Measurements from ENCODE around the gene EMP1.
A peak's percentile ranks its signal among the peaks of the same experiment; 100 is the strongest.

Gene EMP1

DNA sequence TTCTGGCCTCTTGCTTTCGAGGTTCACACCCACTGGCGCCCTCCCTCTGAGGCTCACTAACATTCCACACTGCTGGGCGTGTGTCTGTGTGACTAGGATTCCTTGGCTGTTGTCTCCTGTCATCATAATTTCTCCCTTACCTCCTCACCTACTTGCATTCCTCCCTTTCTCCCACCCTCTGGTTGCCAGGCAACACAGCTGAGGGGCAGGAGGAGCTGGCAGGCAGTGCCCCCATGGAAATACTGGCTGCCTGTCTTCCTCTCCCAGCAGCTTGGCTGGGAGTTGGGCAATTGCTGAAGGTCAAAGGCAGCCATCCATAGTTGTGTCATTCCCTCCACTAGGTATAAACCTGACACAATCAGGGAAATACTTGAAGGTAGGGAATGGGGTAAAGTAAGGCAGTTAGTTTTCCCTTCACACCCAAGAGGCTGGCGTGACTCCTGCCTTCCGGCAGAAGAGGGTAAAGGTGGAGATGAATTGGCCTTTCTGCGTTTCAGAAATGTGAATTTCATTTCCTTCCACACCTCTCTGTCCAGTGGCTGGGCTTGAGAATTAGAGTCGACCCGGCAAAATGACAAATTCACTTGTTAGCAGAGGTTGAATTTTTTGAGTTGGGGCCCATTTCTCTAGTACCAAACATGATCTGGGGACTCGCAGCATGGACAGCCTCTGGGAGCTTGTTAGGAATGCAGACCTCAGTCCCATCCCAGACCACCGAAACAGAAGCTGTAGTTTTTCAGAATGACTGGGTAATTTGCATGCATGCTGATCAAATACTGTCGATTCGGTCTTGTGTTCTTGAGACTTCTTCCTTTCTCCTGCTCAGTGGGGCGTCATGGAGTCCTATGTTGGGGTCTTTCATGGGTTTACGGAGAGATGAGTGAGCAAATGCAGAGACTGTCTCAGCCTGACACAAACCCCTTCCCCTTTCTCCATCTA lies 24.3 kb upstream of the EMP1 start:
- no peak for DNase-seq (ENCODE audit: low read depth in 2 of 3, low spot score in 1 of 3)

DNA sequence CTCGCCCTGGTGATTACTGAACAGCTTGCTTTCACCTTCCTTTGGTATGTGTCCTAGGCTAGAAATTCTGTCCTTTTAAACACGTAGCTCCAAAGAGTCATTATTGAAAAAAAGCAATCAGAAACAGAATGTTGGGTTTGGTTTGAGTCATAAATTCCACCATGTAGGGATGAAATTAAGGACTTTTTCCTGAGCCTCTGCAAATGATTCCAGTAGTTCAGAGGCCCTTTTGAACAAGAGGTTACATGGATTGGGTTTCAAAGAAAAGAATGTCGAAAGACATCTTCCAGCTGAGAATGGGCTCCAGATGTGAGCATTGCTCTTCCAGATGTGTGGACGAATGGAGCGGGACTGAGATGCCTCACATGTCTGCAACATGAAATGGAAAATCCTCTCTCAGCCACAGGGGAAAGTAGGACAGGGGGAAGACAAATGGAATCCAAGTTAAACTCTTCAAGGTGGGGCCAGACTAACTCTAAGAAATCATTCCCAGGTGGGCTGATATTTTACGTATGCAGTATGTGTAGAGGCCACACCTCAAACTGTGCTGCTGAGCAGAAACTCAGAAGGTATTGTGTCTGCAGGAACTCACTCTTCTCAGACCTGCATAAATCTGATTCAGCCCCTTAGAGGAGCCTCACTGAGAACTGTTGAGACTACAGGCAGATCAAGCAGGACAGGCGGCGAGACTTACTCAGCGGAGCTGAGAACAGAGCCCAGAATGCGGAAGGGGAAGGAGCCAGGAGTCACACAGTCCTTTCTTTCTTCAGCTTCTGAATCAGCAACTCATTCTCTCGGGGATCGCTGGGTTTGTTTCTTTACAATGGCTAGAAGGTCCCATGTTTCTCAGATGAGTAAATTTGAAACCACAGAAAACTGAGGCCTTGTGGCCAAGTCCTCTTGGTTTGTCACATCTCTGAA lies 23.3 kb upstream of the EMP1 start:
- DNase-seq (ENCODE audit: low read depth in 2 of 3, low spot score in 1 of 3), result peak; percentile 26 to 41 (median 34)

DNA sequence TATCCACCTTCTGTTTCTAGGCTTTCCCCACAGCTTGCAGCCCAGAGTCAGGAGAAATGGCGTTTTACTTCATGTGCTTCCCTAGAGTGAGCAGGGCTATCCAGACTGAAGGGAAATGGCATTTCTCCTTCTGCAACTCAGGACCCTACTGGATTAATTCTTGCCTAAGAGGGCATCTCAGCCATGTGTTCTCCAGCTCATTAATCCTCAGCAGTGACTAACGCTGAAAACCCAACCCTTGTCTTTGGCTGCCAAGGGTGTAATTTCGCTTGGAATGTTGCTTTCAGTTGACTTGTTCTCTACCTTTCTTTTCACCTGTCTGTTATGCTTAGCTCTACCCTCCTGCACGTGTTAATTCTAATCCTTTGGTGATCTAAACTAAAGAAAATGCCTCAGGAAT lies 21.0 kb upstream of the EMP1 start:
- no peak for DNase-seq (ENCODE audit: low read depth in 2 of 3, low spot score in 1 of 3)

DNA sequence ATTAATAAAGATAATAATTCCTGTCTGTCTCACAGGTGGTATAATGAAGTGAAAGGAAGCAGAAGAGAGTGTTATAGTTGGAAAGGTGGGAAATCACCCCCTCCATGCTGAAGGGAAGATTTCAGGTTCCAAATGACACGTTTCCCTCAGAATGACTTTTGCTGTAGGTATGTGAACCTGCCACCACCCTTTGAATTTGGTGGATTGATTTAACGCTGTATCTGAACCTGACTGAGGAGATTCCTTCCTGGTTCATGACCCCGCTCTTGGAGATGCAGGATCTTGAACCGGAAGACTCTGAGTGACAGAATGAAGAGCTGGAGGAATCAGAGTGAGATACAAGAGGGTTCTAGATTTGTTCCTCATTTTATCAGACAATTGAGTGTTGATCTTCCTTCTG lies 20.3 kb upstream of the EMP1 start:
- DNase-seq (ENCODE audit: low read depth in 2 of 3, low spot score in 1 of 3), result no peak

DNA sequence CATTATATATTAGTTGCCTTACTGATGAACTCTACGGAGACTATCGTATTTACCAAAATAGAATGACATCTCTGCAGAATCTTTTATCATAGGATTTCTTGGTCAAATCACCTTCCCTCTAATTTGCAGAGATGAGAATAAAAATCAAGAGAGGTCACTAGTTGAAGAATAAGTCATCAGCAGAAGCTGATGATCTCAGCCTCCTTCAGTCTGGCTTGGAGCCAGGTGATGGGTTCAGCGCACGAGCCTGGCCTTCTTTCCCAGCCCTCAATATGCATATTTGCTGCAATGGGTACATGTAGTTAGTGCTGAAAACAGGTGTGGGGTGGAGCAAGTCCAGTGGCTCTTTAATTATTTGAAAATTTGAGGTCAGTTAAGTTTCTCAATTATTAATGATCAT lies 19.2 kb upstream of the EMP1 start:
- DNase-seq (ENCODE audit: low read depth in 2 of 3, low spot score in 1 of 3), result no peak

DNA sequence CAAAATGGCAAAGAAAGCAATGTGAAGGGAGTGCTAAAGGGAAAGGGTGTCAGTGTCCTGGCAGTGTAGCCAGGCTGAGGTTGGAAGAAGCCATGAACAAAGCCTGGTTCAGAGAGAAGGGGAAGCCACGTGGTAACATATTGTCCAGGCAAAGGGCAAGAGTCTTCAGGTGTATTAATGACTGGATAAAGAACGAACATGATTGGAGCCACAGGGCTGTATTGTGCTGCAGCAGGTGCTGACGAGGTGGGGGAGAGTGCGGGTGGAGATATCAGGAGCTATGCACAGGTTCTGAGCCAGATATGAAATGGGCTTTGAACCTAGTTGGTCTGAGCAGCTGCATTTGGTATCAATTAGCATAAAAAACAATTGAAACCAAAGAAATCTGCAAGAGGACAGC lies 18.6 kb upstream of the EMP1 start:
- DNase-seq (ENCODE audit: low read depth in 2 of 3, low spot score in 1 of 3), result no peak

DNA sequence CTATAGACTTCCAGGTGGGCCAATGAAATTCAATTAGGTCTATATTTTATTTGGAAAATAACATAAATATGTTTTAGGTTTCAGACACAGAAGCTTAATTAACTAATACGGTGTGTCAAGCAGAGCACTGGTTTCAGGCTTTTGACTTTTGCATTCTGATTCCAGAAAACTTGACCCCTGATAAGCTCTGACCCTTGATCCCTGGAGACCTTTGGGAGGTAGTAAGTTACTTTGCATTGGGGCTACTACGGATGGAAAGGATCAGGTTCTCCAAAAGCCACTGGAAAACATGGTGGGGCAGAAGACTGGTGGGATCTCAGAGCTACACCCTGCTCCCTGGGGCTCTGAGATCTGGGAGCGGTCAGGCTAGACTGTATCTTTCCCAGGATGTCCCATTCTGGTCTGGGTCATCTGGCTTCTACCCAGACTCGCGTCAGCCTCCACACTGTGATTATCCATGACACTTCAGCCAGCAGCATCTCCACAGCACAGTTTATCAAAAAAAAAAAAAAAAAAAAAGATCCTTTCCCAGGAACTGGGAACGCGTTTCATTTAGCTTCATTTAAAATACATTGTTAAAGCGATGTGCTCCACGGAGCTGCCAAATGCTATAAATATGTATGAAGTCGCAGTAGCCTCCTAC lies 17.8 kb upstream of the EMP1 start:
- DNase-seq (ENCODE audit: low read depth in 2 of 3, low spot score in 1 of 3), result no peak

DNA sequence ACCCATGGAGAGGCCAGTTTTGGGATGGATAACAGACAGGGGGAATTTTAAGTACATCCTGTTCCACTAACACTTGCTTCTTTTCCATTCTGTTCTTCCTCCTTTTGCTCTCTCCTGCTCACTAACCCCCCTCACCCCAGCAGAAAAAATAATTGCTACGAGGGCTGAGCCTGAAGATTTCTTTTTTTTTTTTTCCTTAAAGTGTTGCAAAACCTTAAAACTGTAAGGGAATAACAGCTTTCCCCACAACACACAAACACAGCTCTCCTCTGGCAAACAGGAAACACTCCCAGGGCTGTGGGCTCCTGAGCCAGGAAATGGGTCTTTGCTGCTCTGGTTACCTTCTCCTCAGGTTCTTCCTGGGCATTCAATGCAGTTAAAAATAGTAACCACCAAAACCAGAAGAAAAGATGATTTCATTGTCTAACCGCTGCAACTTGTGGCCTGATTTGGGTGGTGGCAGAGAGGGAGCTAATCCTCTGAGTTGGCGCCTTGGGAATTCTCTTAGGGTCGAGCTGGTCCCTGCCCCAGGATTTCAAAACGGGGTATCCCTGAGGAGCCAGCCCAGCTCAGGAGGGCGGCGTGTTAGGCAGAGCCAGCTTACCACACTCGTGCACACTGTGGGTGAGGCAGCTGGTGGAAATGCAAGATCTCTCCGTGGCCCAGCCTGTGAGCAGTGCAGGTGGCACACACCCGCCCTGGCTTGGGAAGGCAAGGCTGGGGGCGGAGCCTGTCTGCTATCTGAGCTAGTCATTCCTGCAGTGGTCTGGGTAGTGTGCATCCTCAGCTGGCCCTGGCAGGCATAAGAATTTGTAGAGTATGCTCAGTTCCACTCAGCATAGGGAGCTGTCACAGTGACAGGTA lies 17.1 kb upstream of the EMP1 start:
- peak; percentile 46 to 51 (median 49) for DNase-seq (ENCODE audit: low read depth in 2 of 3, low spot score in 1 of 3)

DNA sequence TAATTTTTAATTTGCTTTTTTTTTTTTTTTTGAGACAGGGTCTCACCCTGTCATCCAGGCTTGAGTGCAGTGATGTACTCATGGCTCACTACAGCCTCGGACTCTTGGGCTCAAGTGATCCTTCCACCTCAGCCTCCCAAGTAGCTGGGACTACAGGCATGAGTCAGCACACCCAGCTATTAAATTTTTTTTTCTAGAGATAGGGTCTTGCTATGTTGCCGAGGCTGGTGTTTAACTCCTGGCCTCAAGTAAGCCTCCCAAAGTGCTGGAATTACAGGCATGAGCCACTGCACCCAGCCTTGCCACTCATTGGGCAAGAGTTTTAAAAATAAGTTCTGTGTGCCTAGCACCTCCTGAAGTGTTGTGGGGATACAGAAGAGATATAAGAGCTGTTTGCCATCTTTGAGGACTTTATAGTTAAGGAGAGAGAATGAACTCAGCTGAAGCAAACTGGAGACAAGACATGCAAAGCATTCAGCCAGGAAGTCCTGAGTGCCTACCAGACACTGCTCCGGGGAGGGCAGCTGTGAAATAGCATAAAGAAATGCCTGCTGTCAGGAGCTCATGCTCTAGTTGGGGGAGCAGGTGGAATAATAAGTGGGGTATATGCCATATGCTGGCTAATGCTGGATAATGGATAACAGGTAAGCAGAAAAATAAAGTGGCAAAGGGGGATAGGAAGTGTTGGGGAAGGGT lies 15.0 kb upstream of the EMP1 start:
- DNase-seq (ENCODE audit: low read depth in 2 of 3, low spot score in 1 of 3), result no peak

DNA sequence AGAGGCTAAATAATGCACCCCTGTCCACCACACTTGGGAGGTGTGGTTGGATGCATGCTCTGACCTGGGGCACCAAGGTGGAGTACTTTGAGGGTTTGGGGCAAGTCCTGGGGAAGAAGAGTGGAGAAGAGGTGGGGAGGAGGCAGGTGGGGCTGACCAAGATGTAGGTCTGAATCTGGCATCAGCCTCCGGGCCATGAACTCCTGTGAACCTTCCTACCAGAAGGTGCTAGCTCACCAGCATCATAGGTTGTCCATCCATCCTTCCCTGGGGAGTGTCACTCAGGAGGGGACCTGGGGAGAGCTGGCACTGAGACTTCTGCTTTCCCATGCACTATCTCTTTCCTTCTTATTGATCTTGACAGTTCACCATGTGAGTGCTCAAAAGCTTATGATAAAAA lies 13.6 kb upstream of the EMP1 start:
- no peak for DNase-seq (ENCODE audit: low read depth in 2 of 3, low spot score in 1 of 3)

DNA sequence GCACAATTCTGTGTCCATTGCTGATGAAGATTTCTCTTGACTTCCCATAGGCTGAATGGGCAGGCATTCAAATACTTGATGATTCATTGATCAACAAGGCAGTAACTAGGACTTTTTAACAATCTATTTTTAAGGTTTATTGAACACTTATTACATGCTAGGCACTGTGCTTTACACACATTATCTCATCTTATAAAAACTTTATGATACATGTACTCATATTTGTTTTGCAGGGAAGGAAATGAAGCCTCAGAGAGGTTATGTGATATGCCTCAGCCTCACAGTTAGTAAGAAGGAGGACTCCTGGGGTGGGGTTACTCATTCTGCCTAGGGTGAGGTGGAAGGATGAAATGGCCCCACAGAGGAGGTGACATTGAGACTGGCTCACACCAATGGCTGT lies 12.9 kb upstream of the EMP1 start:
- no peak for DNase-seq (ENCODE audit: low read depth in 2 of 3, low spot score in 1 of 3)

DNA sequence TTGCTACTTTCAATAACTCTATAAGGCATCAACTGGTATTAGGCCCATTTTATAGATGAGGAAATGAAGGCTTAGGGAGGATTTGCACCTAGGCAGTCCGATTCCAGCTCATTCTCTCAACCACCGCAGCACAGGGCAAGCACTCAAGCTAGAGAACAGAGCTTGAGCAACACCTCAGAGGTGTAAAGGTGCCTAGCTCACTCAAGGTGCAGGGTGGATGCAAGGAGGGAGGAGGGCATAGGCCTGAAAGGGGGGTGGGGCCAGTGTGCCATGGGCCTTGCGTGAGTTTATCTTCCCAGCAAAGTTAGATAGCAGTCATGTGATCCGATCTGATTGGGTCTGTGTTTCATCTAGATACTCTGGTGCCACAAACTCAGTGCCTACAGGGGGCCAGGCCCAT lies 10.2 kb upstream of the EMP1 start:
- DNase-seq (ENCODE audit: low read depth in 2 of 3, low spot score in 1 of 3), result no peak

DNA sequence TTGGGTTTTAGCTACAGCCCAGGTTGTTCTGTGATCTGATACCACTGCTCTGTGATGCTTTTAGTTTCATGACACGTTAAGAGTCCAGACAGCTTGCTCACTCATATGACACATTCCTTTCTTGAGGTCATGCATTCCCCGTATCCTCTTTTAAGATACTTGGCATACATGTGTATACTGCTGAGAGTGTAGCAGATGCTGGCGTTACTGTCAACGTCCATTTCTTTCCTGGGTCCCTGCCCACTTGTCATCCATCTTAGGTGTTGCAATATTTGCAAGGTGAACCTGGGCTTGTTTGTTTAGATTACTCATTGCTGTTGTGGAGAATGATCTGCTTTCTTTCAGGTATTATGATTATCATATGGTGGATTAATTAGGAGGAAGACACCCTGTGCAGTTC lies 9.1 kb upstream of the EMP1 start:
- DNase-seq (ENCODE audit: low read depth in 2 of 3, low spot score in 1 of 3), result no peak

DNA sequence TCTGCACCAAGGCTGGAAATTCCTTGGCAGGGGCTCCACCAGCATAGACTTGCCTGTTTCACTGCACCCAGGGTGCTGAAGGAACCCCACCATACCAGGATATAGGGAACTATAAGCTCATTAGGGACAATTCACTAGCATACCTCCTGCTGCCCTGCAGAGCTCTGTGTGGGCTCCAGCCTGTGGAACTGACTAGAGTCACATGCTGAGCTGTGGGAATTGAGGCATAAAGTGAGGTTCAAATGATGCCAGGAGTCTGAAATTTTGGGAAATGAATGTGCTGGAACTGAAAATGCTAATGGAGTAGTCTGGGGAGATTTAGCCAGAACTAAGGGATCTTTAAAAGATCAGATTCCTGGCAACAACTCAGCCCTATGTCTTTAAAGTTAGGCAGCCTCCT lies 7.3 kb upstream of the EMP1 start:
- DNase-seq (ENCODE audit: low read depth in 2 of 3, low spot score in 1 of 3), result no peak

DNA sequence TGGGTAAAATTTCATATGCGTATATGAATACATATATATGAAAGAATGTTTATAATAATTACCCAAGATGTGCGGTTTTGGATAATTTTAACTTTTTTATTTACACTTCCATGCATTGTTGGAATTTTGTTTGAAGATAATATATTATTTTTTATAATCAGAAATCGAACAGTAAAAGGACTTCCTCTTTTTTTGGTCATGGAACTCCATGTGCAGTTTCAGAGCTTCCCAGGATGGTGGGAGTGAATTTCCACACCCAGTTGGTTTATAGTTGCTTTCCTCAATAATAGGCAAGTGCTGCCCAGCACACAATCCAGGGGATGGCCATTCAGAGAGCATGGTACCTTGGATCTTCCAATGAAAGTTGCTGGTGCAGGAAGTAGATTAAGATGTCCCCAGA lies 6.3 kb upstream of the EMP1 start:
- no peak for DNase-seq (ENCODE audit: low read depth in 2 of 3, low spot score in 1 of 3)

DNA sequence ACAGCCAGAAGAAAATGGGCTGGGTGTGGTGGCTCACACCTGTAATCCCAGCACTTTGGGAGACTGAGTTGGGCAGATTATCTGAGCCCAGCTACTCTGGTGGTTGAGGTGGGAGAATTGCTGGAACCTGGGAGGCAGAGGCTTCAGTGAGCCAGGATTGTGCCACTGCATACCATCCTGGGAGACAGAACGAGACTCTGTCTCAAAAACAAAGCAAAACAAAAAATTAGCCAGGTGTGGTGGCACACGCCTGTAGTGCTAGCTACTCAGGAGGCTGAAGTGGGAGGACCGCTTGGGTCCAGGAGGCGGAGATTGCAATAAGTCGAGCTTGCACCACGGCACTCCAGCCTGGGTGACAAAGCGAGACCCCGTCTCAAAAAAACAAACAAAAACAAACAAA lies 3.8 kb upstream of the EMP1 start:
- no peak for DNase-seq (ENCODE audit: low read depth in 2 of 3, low spot score in 1 of 3)

DNA sequence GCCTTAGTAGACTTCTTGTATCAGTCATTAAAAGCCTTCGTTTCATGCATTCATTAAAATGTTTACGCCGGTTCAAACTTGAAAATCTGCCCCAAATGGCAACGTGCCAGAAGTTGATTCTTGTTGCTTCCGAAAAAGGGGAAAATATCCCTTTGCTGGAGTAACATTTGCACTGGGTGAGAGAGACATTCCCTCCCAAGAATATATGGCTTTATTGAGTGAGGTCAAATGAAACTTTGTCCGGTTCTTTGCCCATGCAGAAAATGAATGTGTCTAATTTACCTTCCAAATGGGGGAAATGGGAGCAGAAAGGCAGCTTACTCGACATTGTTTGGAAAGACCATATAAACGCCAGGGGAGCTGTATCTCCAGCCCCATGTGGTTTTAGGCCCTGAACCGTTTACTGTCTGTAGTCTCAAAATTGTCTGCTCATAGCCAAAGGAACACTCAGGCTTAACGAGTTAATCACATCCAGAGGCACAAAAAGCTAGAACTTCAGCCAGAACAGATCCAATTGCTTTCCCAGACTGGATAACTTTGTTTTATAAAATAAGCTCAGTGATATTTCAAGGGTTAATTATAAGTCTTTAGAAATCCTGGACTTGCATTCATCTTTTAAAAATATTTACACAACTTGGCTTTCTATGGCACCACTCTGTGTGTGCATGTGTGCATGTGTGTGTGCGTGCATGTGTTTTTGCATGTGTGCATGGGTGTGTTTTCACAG lies 2.9 kb upstream of the EMP1 start:
- DNase-seq (ENCODE audit: low read depth in 2 of 3, low spot score in 1 of 3), result no peak

DNA sequence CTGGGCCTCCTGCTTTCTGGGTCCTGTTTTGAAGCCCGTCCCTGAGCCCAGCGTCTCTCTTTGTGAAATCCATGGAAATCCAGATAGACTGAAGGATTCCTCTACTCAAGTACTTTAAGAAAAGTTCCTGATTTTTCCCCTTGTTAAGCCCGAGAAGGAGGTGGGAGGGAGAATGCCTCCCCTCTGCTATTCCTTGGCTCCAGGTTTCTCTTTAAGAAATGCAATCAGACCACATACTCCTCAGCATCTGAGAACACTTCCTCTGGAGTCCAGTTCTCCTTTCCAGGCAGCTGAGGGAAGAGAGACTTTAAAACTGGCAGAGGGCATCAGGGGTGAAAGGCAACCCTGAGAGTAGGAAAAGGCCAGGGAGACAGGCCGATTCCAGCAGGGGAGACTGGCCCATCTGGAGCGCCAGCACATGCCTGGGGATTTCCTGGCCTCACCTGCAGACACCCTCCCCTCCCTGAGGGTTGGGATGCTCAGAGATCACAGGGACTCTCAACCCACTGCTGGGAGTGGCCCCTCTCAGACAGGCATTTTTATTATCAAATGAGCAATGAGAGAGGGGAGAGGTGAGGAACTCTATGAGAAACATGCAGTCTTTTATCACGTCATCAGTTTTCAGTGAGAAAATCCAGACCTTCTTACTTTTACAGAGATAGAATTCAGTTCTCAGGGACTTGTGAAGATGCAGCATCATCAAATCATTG lies 2.0 kb upstream of the EMP1 start:
- no peak for DNase-seq (ENCODE audit: low read depth in 2 of 3, low spot score in 1 of 3)

DNA sequence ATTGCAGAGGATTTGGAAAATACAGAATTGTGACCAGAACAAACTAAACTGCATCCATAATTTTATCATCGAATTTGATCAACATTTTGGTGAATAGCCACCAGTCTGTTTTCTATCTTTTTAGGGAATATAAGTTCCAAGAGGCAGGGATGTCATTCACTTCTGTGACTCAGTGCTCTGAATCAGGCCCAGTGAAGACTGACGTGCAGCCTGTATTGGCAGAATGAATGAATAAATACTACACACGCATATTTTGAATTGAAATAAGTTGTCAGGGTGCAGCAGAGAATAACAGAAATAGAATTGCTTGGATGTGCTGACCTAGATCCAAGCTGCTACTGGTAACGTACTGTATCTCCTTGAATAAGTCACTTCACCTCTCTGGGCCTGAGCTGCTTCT lies 1.3 kb upstream of the EMP1 start:
- DNase-seq (ENCODE audit: low read depth in 2 of 3, low spot score in 1 of 3), result no peak

Measured in stimulated activated CD4-positive, alpha-beta T cell treated with anti-CD3 and anti-CD28 coated beads, Interleukin-12 subunit alpha, Interleukin-12 subunit beta, amount 100 ng/mL, for 48 hours (primary cell).